GM21723 (cell line): Measurements from ENCODE around the gene TYK2.
A peak's percentile ranks its signal among the peaks of the same experiment; 100 is the strongest.
"Not testable (repeated sequence)": the region's sequence is repeated elsewhere in the genome, so short reads cannot be mapped to it uniquely, and the experiment has no call there.

Experiments used
- ATAC-seq: cut with Tn5 transposase; IDR thresholded peaks from one replicate; pipeline ENCODE4 v1.9.1; 2021; ENCODE audit warnings: mild to moderate bottlenecking, moderate library complexity; ENCODE audit not compliant: unreplicated experiment

TYK2 gene

GRCh38 chr19:10380313-10381102 lies at the start of gene TYK2:
TSS of gene TYK2 (minus strand) at chr19:10380572. CDS start at chr19:10378406, 2,166 bp downstream.
- peak; percentile 87 for ATAC-seq

- ATAC-seq = no peak
Observed at GRCh38 chr19:10428996-10429381, 48.6 kb upstream of the TYK2 start.

DNA sequence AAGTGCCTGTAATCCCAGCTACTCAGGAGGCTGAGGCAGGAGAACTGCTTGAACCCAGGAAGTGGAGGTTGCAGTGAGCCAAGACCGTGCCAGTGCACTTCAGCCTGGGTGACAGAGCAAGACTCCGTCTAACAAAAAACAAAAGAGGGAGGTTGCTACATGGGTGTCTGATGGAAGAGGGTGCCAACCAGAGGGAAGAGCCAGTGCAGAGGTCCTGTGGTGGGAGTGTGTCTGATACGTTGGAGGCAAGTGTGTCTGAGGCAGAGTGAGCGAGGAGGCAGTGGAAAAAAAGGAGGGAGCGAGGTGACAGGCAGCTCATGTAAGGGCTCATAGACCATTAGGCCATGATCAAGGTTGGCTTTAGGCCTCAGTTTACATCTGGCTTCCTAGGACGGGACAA lies 46.8 kb upstream of the TYK2 start:
- no peak for ATAC-seq

DNA sequence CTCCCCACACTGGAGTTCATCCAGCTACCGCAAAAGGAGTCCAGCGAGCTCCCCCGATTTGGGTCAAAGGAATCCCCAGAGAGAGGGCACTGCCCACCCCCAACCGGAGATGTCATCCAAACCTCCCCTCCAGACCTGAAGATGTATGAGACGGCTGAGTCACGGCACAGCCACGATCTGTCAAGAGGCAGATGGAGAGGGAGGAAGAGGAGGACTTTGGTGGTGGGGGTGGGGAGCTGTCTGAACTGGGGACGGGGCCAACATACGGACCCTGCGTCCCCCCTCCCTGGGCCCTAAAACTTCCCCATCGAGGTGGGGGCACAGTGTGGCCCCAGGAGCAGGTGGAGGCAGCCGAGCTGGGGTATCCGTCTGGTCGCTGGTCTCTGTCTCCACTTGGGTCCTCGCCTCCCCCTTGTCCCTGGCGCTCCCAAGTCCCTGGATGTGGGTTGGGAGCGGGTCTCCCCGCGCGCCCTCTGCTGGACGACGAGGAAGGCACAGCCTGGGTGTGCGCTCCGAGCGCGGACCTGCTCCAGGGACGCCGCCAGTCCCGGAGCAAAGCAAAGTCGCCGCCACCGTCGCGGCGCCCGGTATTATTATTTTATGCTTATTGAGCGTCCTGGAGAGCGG lies 43.8 kb upstream of the TYK2 start:
- no peak for ATAC-seq

GRCh38 chr19:10422846-10423245 lies 42.5 kb upstream of the TYK2 start:
- ATAC-seq = no peak

DNA sequence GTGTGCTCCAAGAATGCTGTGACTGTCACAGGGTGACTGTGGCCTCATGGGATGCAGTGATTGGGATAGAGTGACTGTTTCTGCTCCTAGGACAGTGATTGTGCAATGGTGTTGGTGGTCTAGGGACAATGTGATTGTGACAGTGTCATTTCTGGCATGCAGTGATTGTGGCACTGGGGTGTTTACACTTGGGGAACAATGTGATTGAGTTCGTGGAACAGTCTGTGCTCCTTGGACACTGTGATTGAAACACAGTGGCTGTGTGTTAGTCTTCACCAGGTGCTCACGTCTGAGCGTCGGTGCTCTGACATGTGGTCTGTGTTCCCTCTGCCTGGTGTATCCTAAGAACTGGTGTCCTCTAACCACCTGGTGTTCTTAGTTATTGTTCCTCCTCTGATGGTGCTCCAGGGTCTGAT lies 41.7 kb upstream of the TYK2 start:
- no peak for ATAC-seq

- ATAC-seq = no peak
Observed at GRCh38 chr19:10421240-10422045, 41.1 kb upstream of the TYK2 start.

GRCh38 chr19:10420444-10421239 lies 40.3 kb upstream of the TYK2 start, which contains the start of gene PDE4A:
TSS of gene PDE4A (plus strand) at chr19:10420538. CDS start at chr19:10420765, 227 bp downstream.
- no peak for ATAC-seq

DNA sequence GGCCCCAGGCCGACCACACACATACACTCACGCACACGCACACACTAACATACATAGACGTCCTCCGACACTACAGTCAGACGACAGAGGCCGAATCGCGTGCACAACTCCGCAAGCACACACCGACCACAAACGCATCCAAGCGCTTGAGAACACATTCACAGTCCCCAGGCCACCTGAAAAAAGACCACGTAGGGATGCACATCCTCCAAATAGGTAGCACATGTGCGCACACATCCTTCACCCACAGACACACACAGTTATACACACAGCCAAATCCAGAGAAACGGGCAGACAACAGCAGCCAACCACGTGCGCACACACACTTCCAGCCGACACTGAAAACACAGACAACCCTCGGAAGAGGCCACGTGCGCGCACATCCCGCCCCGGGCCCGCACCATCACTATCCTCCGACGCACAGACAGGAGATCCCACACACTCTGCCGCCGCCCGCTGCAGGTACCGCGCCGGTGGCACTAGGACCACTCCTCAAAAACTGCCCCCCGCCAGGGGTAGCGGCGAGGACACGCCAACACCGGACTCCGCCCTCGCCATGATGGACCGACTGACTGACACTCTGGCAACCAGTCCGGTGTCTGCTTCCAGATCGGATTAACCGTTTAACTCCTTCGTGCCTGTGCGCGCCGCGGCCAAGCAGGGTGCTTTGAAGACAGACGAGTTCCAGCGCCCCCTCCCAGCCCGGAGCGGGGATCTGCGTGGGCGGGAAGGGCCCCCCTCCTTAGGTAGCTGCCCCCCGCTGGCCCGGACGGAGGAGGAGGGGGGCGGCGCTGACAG lies 39.5 kb upstream of the TYK2 start:
- no peak for ATAC-seq

DNA sequence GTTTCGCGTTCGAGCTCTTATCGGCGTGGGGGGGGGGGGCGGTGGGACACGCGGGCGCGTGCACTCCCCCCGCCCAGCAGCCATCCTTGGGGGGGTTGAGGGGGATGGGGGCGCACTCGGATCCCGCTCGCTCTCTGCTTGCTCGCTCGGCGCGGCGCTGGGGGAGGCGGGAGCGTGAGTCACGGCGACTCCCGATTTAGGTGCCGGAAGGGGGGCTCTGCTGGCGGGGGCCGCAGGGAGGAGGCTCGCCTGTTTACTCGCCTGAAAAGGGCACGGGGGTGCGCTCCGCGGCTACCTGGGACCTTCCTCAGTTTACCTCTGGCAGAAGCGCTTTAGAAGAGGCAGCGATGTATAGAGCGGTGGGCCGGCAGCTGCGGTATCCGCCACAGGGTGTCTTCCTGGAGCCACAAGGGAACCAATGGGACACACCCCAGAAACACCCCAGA lies 38.9 kb upstream of the TYK2 start:
- no peak for ATAC-seq

- ATAC-seq = no peak
Observed at GRCh38 chr19:10418485-10419199, 38.3 kb upstream of the TYK2 start.

- ATAC-seq = no peak
Observed at GRCh38 chr19:10418235-10418484, 37.8 kb upstream of the TYK2 start.

- no peak for ATAC-seq
Observed at GRCh38 chr19:10417541-10418234, 37.3 kb upstream of the TYK2 start.

- no peak for ATAC-seq
Observed at GRCh38 chr19:10416380-10417257, 36.2 kb upstream of the TYK2 start.

DNA sequence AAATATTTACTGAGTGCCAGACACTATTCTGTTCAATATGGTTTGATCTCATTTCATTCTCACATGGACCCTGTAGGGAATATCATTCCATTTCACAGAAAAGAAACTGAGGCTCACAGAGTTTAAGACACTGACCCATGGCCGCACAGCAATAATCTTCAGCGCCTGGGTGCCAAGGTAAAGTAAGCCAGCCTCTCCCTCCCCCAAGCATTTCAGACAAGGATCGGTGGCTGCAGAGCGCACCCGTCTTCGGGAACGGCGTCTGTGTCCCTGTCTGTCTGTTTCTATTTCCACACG lies 35.7 kb upstream of the TYK2 start:
- no peak for ATAC-seq

- ATAC-seq = peak; percentile 54
Observed at GRCh38 chr19:10412257-10412977, 32.0 kb upstream of the TYK2 start.

GRCh38 chr19:10411224-10411623 lies 30.9 kb upstream of the TYK2 start:
- ATAC-seq = not testable (repeated sequence)
